Stomach (tissue), 9 donors: ENCODE results near the gene SEC24A. TPM values are rescaled to one million over a fixed set of nuclear protein-coding genes. Genes with fewer than 3 reads are reported as not detected.
"Not testable (repeated sequence)": the region's sequence is repeated elsewhere in the genome, so short reads cannot be mapped to it uniquely, and the experiment has no call there.

Experiments used
- DNase-seq, 2 donors: peaks; one replicate each; pipeline versions ENCODE4 v3.0.0 to v3.0.0-alpha.2; 2013 to 2019
- H3K27ac ChIP-seq, 5 donors: fragments of 200-600 bp in 4 of 5; sonication (generic) in 4 of 5; one replicate each; pipeline ENCODE4 v1.5.1; 2013 to 2019; ENCODE audit warnings: mild to moderate bottlenecking in 1 of 5, moderate library complexity in 1 of 5
- H3K27me3 ChIP-seq, 3 donors: fragments of 200-600 bp; sonication (generic); one replicate each; pipeline ENCODE4 v1.5.1; 2017 to 2019; ENCODE audit warnings: mixed run types in 1 of 3
- H3K36me3 ChIP-seq, 4 donors: fragments of 200-600 bp; sonication (generic); 1 replicate in 3 of 4; 2 replicates in 1 of 4; pipeline ENCODE4 v1.5.1; 2016 to 2019
- H3K4me1 ChIP-seq, 4 donors: fragments of 200-600 bp; sonication (generic); one replicate each; pipeline ENCODE4 v1.5.1; 2016 to 2019
- H3K4me3 ChIP-seq, 4 donors: fragments of 200-600 bp; sonication (generic) in 3 of 4; one replicate each; pipeline ENCODE4 v1.5.1; 2016 to 2019; ENCODE audit warnings: mild to moderate bottlenecking in 1 of 4
- H3K9me3 ChIP-seq, 4 donors: fragments of 200-600 bp; sonication (generic); one replicate each; pipeline ENCODE4 v1.5.1; 2016 to 2019
- CTCF ChIP-seq, 7 experiments: fragments of 450-650 bp in 4 of 7; fragments of 200-600 bp in 3 of 7; sonication (generic) in 3 of 7; IDR thresholded peaks; one replicate each; pipeline ENCODE4 v1.5.1; 2016 to 2019; ENCODE audit warnings: antibody characterized with exemption in 7 of 7, control low read depth in 2 of 7, mild to moderate bottlenecking in 1 of 7
- EP300 ChIP-seq: sonication (generic); formaldehyde crosslinking; IDR thresholded peaks from one replicate; pipeline ENCODE4 v1.6.1; 2017; ENCODE audit warnings: antibody characterized with exemption
- POLR2A ChIP-seq, 4 donors: fragments of 450-650 bp; IDR thresholded peaks; one replicate each; pipeline ENCODE4 v1.6.1; 2016; ENCODE audit warnings: antibody characterized with exemption in 4 of 4, control low read depth in 2 of 4, mild to moderate bottlenecking in 1 of 4, moderate library complexity in 1 of 4
- POLR2AphosphoS5 ChIP-seq, 3 donors: sonication (generic); formaldehyde crosslinking; IDR thresholded peaks; one replicate each; pipeline ENCODE4 v1.6.1; 2016; ENCODE audit warnings: antibody characterized with exemption in 3 of 3
- WGBS, 5 donors: extraction: QIAGEN DNeasy Blood & Tissue Kit in 3 of 5; methylation state at CpG; one replicate each; pipeline versions ENCODE4 v1.1.5 to v1.1.7; 2013 to 2018; 5-methylcytosine and 5-hydroxymethylcytosine counted together
- intact Hi-C: fragments of 100-400 bp; cut with DNase I; formaldehyde crosslinking; loops from one replicate; pipeline ENCODE4 v1.15.1; 2023; ENCODE audit warnings: low total_unique reads
- polyA plus RNA-seq, 3 donors: library from polyadenylated mRNA; stranded (reverse); fragments of 200-250 nt; gene quantifications; one replicate each; pipeline ENCODE4 v1.2.3, GENCODE V29; 2013
- total RNA-seq, 5 donors: library from RNA; depleted of rRNA; stranded (reverse); fragments of >200 nt; gene quantifications; one replicate each; pipeline versions ENCODE4 v1.1.0 to v1.2.3, GENCODE V29; 2014 to 2016
- donor health status: healthy with polysubstance abuse.
- donor health status: Bipolar disorder and iron deficiency.
- donor health status: healthy.

The SEC24A gene
- total and polyA plus RNA-seq, 8 donors = 2.8 to 72.4 (median 18.0) TPM

GRCh38 chr5:134749415-134749814 lies 100.8 kb downstream of the SEC24A start:
- Histone ChIP-seq H3K36me3 (peaks cover 0 to 39% (median 35%) of the 10 kb centered on the region in 4 donors), H3K4me1 (no peaks in the 10 kb centered on the region), H3K27me3 (no peaks in the 10 kb centered on the region), H3K27ac (no peak overlapping the region), H3K4me3 (no peak overlapping the region), H3K9me3 (no peaks in the 10 kb centered on the region)
- no peak for TF ChIP-seq POLR2A (IDR thresholded peaks at IDR 0.05)
- TF ChIP-seq EP300 = no peak
- TF ChIP-seq CTCF (IDR thresholded peaks at IDR 0.05) = no peak
- TF ChIP-seq POLR2AphosphoS5 (IDR thresholded peaks at IDR 0.05) = no peak
- DNase-seq = no peak
- intact Hi-C loops = no loop called here
- 88 to 100% (median 92%) methylated on average over 3 of the region's 3 CpGs for WGBS, 5 donors

GRCh38 chr5:134758176-134758503 lies 109.6 kb downstream of the SEC24A start:
- H3K27me3 ChIP-seq = no peaks in the 10 kb centered on the region
- H3K9me3 ChIP-seq = no peaks in the 10 kb centered on the region
- H3K4me1 ChIP-seq = peaks cover 11 to 48% (median 33%) of the 10 kb centered on the region in 4 donors
- peak overlapping the region; percentile 81 to 94 (median 91) for H3K4me3 ChIP-seq
- TF ChIP-seq CTCF (IDR thresholded peaks at IDR 0.05) (no peak), POLR2AphosphoS5 (IDR thresholded peaks at IDR 0.05) (no peak), POLR2A (IDR thresholded peaks at IDR 0.05) (no peak), EP300 (no peak)
- 14 to 20% (median 19%) methylated on average over 9 of the region's 9 CpGs for WGBS, 5 donors
- H3K36me3 ChIP-seq = no peaks in the 10 kb centered on the region
- intact Hi-C loops = no loop called here
- no peak for DNase-seq
- peak overlapping the region; percentile 3 to 85 (median 83) for H3K27ac ChIP-seq

GRCh38 chr5:134758504-134759341 lies 110.1 kb downstream of the SEC24A start, which contains the start of gene DDX46:
Gene DDX46, plus strand, starts transcription at chr5:134758779. Its CDS starts 160 bp downstream, at chr5:134758939.
- Histone ChIP-seq H3K36me3 (peaks cover under 1 to 3% (median 2%) of the 10 kb centered on the region in 4 donors), H3K27ac (peak within 1 kb of the TSS; percentile 52 to 85 (median 83)), H3K9me3 (no peaks in the 10 kb centered on the region), H3K4me3 (peak within 1 kb of the TSS; percentile 81 to 94 (median 91)), H3K4me1 (peaks cover 11 to 52% (median 34%) of the 10 kb centered on the region in 4 donors), H3K27me3 (no peaks in the 10 kb centered on the region)
- WGBS, 5 donors = 0 to 1% (median 0%) methylated on average over 14 to 73 of the region's 73 CpGs
- DNase-seq = peak; percentile 97 to 98
- TF ChIP-seq CTCF (IDR thresholded peaks at IDR 0.05) (peak in 5 of 7 experiments; percentile 48 to 80 (median 69)), POLR2A (IDR thresholded peaks at IDR 0.05) (no peak), POLR2AphosphoS5 (IDR thresholded peaks at IDR 0.05) (peak; percentile 54 to 94 (median 87)), EP300 (no peak)
- intact Hi-C loops = no loop called here

- H3K4me3 ChIP-seq, H3K9me3 ChIP-seq, DNase-seq, intact Hi-C loops, H3K4me1 ChIP-seq, H3K27ac ChIP-seq, H3K27me3 ChIP-seq: not testable (repeated sequence)
- 91 to 96% (median 95%) methylated on average over 21 of the region's 21 CpGs for WGBS, 5 donors
- H3K36me3 ChIP-seq = peaks cover 69 to 92% (median 91%) of the 10 kb centered on the region in 4 donors
Observed at GRCh38 chr5:134767528-134768291, 119.1 kb downstream of the SEC24A start.
